Loucy (cell line): ENCODE results near the gene ZC3H18.

Experiments used
- EZH2phosphoT487 ChIP-seq: fragments of 200-600 bp; IDR thresholded peaks from 2 replicates; pipeline ENCODE4 v1.6.1; 2018; ENCODE audit warnings: antibody characterized with exemption, mild to moderate bottlenecking, moderate library complexity, borderline replicate concordance
- TF ChIP-seq, protein P1 (sequence below): fragments of 200-600 bp; sonication (generic); conservative IDR thresholded peaks from 2 replicates; pipeline ENCODE4 v1.5.1; 2014; ENCODE audit warnings: mild to moderate bottlenecking, antibody characterized with exemption, low read length

DNA sequence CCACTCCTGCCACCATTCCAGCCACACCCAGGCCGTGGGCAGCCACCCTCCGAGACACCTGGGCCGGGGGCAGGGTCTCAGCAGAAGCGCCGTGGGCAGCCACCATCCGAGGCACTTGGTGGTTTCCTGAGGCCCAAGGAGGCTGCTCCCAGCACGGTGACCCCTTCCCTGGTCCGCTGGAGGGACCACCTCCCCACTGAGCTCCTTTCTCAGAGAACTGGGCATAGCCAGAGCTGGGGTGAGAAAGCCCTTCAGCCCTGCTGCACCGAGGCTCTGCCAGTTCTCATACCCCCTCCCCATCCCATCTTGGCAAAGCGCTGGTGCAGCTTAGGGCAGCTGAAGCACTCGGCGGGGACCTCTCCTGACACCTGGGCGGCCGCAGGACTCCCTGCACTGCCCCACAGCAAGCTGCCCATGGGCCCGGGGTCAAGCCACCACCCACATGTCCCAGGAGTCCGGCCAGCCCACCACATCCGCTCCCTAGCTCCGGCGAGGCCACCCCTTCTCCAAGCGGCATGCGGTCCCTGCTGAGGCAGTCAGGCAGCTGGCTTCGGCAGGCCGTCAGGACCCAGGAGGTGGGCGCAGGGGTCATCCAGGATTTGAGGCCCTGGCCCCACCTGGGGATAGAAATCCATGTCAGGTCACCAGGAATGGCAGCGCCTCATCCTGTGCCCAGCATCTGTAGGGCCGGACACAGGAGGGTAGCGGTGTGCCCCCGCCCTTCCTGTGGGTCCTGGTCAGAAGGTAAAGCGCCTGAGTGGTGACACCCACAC, 82.0 kb downstream of the ZC3H18 start:
- TF ChIP-seq, protein P1, sequence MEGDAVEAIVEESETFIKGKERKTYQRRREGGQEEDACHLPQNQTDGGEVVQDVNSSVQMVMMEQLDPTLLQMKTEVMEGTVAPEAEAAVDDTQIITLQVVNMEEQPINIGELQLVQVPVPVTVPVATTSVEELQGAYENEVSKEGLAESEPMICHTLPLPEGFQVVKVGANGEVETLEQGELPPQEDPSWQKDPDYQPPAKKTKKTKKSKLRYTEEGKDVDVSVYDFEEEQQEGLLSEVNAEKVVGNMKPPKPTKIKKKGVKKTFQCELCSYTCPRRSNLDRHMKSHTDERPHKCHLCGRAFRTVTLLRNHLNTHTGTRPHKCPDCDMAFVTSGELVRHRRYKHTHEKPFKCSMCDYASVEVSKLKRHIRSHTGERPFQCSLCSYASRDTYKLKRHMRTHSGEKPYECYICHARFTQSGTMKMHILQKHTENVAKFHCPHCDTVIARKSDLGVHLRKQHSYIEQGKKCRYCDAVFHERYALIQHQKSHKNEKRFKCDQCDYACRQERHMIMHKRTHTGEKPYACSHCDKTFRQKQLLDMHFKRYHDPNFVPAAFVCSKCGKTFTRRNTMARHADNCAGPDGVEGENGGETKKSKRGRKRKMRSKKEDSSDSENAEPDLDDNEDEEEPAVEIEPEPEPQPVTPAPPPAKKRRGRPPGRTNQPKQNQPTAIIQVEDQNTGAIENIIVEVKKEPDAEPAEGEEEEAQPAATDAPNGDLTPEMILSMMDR = no peak
- no peak for TF ChIP-seq EZH2phosphoT487
